Skin epidermis (tissue), 12 donors: ENCODE results near the gene ASIC1.
"Not testable (repeated sequence)": the region's sequence is repeated elsewhere in the genome, so short reads cannot be mapped to it uniquely, and the experiment has no call there.

Experiments
- H3K27ac ChIP-seq, 21 experiments: fragments of 200-600 bp; sonication (generic) in 11 of 21; one replicate each; pipeline ENCODE4 v1.5.0; 2020; ENCODE audit warnings: mild to moderate bottlenecking in 3 of 21, inconsistent platforms in 2 of 21, moderate library complexity in 2 of 21
- H3K4me3 ChIP-seq, 7 experiments: fragments of 200-600 bp; sonication (generic) in 2 of 7; one replicate each; pipeline ENCODE4 v1.5.0; 2020; ENCODE audit warnings: inconsistent platforms in 2 of 7, mild to moderate bottlenecking in 2 of 7, moderate library complexity in 1 of 7

The ASIC1 gene

DNA sequence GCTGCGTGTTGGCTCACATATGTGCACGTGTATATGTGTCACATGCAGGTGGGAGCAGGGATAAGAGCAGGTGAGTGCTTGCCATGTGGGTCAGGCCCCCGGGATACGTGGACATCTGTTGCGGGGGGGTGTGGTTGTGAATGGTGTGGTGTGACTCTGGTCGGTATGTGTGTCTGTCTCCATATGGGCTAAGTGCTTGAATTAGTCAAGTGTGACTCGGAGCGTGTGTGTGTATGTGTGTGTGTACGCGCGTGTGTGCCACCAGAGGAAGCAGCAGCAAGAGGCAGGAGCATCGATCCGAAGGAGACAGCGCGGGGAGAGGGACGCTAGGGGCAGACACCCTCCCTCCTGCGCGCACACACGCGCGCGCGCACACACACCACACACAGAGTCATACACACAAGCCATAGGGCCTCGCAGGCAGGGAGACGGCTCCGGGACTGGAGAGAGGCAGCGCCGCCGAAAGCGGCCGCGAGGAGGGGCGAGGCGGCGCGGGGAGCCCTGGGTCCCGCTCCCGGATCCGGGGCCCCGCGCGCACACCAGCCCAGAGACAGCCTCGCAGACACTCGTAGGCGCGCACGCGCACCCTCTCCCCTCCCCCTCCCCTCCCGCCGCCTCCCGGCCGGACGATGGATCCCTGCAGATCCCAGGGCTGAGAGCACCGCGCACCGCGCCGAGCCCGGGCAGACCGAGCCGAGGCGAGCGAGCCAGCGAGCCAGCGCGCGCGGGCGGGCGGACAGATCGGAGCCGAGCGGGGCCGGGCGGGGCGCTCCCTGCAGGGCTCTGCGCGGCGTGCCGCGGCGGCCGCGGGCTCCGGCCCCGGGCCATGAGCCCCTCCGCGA lies at the start of gene ASIC1:
TSS of gene ASIC1 (plus strand) at position 597 of the 842 bp plus-strand sequence. CDS start 1,171 bp downstream, outside the sequence.
- Histone ChIP-seq H3K4me3 (peak within 1 kb of the TSS; percentile 46 to 63 (median 56)), H3K27ac (peak within 1 kb of the TSS in 5 of 21 experiments; percentile 12 to 45 (median 27))

DNA sequence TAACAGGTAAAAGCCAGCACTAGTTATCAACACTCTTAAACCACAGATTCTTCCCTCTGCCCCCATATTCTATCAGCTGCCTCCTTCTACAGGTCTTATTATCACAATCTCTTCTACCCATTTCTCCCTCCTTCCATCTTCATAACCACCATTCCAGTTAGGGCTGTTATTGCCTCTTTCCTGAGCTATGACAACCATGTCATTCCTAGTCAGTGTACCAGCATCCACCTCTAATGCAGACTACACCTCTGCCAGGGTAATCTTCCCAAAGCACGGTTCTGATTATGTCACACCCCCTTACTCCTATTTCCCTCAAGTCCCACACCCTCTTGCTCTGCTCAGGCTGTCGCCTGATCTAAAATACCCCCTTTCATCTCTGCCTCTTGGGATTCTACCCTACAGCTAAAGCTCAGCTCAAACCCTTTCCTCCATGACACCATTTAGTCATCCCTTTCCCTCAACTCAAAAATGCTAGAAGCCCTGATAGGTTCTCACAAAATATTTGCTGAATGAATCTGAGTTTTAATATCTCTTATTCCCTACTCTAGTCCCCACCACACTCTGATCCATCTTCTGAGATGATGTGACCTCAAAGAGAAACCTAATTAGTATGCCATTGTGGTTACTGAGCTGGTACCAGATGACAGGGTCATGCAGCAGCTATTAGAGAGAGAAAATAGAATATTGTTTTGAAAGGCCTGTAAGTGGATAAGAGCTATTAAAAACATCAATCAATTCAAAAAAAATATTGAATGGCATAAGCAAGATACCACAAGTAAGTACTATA lies 43.8 kb upstream of the ASIC1 start:
- no peak overlapping the region for H3K4me3 ChIP-seq
- H3K27ac ChIP-seq, result no peak overlapping the region

DNA sequence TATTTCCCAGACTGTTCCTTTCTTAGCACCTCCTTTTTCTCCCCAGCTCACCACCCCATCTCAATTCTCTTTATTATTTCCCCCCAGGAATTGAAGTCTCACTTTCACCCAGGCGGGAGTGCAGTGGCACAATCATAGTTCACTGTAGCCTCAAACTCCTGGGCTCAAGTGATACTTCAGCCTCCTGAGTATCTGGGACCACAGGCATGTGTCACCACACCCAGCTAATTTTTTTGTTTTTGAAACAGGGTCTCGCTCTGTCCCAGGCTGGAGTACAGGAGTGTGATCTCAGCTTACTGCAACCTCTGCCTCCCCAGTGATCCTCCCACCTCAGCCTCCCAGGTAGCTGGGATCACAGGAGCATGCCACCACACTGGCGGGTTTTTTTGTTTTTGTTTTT lies 43.1 kb upstream of the ASIC1 start:
- H3K27ac ChIP-seq, result no peak overlapping the region

DNA sequence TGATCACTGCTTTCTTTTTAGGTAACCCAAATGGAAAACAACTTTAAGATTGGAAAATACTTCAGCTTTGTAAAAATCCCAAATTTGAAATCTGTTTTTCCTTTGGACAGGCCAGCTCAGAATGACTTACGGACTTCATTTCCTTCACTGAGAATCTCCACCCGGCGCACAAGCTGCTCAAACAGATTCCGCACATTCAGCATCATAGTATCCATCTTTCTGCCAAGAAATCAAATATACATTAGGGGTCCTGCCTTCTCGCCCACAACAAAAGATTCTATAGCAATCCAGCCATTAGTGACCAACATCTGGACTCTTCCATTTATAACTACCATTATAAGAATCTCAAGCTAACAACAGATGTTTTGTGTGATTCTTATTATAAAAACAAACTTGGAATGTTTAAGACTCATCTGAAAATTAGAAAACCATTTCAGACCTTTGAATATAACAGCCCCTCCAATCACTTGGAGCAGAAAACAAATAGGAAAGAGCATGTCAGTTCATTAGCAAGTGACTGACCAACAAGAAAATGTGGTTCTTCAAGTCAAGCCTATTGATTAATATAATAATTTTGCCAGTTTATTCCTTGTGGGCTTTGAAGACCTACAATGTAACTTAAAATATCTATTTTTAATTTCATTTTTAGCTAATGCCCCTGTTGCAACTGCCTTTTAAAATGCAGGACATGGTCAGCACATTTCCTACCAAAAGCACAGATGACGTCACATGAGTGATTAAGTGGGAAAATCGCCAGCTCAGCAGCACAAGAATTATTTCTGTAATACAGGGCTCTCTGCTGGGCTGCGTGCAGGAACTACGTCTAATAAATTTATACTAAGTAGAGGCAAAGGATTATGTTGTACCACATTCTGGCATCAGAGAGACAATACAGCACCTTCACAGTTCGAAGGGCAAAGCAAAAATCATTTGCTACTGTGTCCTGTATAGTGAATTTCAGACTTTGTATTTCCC lies 40.6 kb upstream of the ASIC1 start:
- Histone ChIP-seq H3K4me3 (no peak overlapping the region), H3K27ac (peak overlapping the region in 12 of 21 experiments; percentile 4 to 75 (median 37))

More for the DNA sequence above, 43.1 kb upstream of the ASIC1 start:
- no peak overlapping the region for H3K4me3 ChIP-seq

DNA sequence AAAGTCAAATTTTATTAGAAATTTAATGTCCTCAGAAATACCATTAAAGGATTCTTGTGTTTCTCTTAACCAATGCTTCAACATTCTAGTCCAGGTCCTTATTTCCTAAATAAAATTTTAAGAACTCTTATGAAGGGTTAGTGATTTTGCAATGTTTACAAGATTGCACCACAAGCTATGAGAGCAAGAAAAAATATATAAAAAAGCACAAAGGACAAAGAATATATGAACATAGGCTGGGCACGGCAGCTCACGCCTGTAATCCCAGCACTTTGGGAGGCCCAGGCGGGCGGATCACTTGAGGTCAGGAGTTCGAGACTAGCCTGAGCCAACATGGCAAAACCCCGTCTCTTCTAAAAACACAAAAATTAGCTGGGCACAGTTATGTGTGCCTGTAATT lies 39.8 kb upstream of the ASIC1 start:
- H3K4me3 ChIP-seq, result no peak overlapping the region
- peak overlapping the region in 8 of 21 experiments; percentile 7 to 75 (median 37) for H3K27ac ChIP-seq

DNA sequence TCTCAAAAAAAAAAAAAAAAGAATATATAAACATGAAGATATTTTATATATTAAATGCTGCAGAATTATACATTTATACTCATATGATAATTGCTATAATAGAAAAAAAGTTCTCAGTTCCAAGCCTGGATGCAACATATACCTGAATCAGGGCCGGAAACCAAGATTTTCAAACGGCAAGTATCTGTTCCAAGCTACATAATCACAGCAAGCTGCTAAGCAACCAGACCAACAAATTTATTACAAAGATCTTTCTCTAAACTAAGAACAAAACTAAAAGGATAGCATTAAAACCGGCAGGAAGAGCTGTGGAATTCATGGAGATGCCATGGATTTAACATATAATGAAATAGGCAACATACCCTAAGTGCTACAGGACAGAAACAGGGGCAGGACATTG lies 39.2 kb upstream of the ASIC1 start:
- Histone ChIP-seq H3K4me3 (no peak overlapping the region), H3K27ac (peak overlapping the region in 5 of 21 experiments; percentile 33 to 63 (median 37))

DNA sequence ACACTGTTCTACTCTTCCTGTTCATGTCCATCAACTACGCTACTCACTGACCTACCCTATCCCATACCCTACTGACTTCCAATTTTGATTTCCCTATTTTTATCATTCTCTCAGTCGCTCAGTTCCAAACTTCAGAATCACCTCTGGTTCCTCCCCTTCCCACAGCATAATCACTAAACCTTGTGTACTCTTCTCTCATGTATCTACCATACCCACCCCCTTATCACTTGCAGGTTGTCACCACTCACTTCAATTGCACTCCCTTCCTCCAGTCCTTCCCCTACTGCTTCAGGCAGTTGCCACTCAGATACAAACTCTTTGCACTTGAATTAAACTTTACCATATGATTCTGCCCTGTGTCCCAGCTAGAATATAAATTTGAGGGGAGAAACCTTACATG lies 38.4 kb upstream of the ASIC1 start:
- Histone ChIP-seq H3K4me3 (no peak overlapping the region), H3K27ac (no peak overlapping the region)

DNA sequence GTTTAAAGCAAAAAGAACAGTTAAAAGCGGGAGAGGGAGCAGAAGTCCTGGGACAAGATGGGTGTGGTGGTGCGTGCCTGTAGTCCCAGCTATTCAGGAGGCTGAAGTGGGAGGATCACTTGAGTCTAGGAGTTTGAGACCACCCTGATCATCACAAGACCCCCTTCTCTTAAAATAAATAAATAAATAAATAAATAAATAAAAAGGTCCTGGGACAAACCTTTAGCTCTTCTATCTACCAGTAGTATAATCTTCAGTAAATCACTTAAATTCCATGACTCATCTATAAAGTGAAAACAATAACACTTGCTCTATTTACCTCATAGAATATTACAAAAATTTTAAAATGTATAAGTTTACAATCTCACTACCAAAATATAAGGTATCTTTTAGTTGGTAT lies 37.9 kb upstream of the ASIC1 start:
- Histone ChIP-seq H3K4me3 (no peak overlapping the region), H3K27ac (no peak overlapping the region)

DNA sequence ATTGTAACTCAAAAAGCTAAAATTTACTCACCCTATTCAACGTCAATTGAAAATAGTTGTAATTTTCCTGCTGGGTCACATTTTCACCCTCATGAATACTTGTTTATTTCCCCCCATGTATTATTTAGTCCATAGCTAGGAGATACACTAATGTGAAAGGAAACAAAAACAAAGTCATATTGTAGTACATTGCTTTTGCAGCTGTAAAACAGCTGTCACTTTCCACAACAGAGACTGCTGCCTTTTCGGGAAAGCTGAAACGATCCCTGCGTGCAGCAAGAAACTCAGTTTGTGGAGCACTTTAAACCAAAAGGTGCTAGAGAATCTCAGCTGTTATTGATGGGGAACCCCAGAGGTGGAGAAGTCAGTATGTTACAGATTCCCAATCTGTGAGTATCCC lies 36.4 kb upstream of the ASIC1 start:
- H3K27ac ChIP-seq, result peak overlapping the region in 1 of 21 experiments; percentile 29

DNA sequence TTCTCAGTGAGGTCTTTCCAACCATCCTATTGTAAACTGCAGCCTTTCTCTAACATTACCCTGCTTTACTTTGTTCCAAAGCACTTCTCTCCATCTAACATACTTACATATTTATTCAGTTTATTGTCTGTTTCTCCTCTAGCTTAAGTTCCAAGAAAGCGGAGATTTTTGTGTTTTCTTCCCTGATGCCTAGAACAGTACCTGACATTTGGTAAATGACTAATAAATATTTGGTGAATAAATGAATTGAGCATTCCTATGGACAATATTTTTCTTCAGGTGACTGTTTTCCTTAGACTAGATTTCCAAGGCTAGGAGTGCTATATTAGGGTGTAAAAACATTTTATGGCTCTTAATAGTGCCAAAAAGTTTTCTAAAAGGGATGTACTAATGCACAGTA lies 34.5 kb upstream of the ASIC1 start:
- no peak overlapping the region for H3K4me3 ChIP-seq
- no peak overlapping the region for H3K27ac ChIP-seq

More for the DNA sequence above, 36.4 kb upstream of the ASIC1 start:
- no peak overlapping the region for H3K4me3 ChIP-seq

DNA sequence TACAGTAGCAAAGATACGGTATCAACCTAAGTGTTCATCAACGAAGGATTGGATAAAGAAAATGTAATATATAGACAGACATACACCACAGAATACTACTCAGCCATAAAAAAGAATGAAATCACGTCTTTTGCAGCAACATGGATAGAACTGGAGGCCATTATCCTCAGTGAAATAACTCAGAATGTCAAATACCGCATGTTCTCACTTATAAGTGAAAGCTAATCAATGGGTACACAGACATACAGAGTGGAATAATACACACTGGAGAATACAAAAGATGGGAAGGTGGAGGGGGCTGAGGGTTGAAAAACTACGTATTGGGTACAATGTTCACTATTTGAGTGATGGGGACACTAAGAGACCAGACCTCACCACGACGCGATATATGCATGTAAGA lies 33.2 kb upstream of the ASIC1 start:
- H3K27ac ChIP-seq, result no peak overlapping the region
- peak overlapping the region in 4 of 7 experiments; percentile 58 to 89 (median 72) for H3K4me3 ChIP-seq

DNA sequence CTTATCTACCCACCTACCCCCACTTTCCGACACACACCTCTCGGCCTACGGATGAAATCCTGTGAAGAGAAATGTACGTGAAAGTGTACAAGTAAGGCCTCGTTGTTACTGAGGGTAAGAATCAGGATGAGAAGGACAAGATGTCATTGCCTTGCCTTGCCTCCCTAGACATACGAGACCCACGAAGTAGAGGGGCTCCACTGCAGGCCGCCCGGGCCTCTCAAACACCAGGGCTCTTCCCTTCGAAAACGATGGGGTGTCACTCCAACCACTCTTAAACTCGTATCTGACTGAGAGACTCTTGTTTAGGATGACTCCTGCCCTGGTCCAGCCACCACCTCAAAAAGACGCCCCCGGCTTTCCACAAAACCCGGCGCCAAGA lies 32.6 kb upstream of the ASIC1 start:
- Histone ChIP-seq H3K27ac (peak overlapping the region in 20 of 21 experiments; percentile 4 to 83 (median 66)), H3K4me3 (peak overlapping the region; percentile 58 to 89 (median 78))

DNA sequence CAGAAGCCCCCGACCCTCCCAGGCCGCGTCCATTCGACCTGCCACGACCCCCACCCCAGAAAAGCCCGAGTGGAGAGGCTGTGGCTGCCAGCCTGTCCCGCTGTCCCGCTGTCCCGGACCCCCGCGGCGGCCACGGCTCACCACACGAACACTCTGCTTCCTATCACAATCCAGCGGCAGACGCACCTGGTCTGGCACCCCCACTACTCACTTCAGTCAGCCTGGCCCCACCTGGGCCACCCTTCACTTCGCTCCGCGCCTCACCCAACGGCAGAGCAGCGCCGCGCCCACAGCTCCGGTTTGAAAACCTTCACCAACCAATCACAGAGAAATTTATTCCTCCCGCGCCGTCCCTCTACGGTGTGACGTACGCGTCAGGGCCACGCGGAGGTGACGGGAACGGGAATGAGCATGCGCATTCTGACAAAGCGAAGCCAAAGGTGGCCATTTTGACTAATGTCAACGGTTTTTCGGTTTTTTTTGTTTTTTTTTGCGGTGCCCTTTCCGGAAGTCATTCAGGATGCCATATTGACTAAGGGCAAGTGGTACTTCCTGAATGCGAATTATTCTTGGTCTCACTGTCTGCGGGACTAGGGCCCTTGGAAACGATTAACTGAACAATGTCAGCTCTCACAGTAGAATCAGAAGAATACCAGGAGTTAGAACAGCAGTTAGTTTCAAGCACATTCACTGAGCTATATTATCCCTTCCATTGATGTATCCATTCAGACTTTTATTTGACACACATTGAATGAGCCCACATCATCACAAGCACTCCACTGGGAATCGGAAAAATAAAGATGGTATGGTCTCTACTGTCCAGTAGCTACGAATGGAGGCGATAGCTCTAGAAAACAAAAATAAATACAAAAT lies 32.0 kb upstream of the ASIC1 start, which contains the start of gene RACGAP1:
TSS of gene RACGAP1 (minus strand) at position 308 of the 873 bp plus-strand sequence. CDS start 8,779 bp downstream, outside the sequence.
- H3K27ac ChIP-seq, result peak within 1 kb of the TSS; percentile 4 to 83 (median 66)
- H3K4me3 ChIP-seq, result peak within 1 kb of the TSS; percentile 58 to 89 (median 78)

DNA sequence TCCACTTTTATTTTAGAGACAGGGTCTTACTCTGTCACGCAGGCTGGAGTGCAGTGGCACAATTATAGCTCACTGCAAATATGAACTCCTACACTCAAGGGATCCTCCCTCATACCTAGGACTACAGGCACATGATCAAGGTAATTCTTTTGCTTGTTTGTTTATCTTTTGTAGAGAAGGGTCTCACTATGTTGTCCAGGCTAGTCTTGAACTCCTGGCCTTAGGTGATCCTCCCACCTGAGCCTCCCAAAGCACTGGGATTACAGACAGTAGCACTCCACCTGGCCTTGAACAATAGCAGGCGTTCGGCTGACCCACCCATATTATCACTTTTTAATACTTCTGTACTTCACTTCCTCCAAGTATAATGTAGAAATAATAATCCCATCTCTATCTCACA lies 30.7 kb upstream of the ASIC1 start:
- H3K27ac ChIP-seq, result no peak overlapping the region

DNA sequence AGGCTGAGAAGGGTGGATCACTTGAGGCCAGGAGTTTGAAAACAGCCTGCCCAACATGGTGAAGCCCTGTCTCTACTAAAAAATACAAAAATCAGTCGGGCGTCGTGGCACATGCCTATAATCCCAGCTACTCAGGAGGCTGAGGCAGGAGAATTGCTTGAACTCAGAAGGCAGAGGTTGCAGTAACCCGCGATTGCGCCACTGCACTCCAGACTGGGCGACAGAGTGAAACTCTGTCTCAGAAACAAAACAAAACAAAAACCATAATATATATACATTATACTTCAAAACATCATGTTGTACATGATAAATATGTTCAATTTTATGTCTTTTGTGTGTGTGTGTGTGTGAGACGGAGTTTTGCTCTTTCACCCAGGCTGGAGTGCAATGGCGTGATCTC lies 26.9 kb upstream of the ASIC1 start:
- not testable (repeated sequence) for H3K4me3 ChIP-seq, H3K27ac ChIP-seq

More for the DNA sequence above, 30.7 kb upstream of the ASIC1 start:
- H3K4me3 ChIP-seq, result no peak overlapping the region

DNA sequence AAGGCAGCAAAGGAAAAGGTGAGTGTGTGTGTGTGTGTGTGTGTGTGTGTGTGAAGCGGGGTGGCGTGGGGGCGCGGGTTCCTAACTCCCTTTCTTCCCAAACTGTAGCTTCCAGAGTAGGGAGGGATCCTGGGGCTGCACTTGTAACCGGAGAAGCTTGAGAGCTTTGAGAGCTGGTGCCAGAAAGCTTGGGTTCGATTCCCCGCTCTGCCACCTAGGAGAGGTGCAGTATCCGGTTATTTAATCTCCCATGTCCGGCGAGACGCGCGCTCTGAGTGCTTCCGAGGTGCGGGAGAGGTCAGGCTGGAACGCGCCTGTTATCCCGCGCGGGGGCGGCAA lies 24.9 kb upstream of the ASIC1 start:
- peak overlapping the region in 16 of 21 experiments; percentile 4 to 78 (median 53) for H3K27ac ChIP-seq
- peak overlapping the region; percentile 14 to 37 (median 27) for H3K4me3 ChIP-seq

DNA sequence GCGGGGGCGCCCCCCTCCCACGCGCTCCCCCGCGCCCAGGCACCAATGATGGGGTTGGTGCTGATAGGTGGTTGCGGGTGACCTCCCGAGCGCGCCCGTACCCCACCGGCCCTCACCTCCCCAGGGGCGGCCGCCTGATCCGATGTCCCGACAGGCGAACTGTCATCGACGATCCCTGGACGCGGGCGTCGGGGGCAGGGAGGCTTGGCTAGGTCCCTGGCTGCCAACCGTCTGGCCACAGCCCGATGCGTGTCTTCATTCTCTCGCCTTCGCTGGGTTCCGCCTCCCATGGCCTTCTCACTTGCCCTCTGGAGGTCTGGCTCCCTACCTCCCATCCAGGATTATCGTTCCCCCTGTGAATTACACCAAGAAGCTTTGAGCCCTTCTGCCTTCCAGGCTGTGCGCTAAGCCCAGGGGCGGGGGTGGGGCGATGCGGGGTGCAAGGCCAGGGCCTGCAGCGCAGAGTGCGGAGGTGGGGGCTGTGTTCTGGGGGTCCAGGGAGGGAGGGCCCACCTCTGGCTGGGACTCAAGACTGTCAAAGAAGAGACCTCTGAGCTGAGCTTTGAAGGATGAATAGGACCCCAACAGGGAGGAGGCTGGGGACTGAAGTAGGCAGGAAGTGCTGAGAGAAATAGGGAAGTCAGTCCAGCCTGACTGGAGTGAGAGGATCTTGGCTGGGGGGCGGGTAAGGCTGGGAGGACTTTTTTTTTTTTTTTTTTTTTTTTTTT lies 24.4 kb upstream of the ASIC1 start:
- peak overlapping the region; percentile 14 to 37 (median 27) for H3K4me3 ChIP-seq
- H3K27ac ChIP-seq, result peak overlapping the region in 16 of 21 experiments; percentile 4 to 78 (median 53)

DNA sequence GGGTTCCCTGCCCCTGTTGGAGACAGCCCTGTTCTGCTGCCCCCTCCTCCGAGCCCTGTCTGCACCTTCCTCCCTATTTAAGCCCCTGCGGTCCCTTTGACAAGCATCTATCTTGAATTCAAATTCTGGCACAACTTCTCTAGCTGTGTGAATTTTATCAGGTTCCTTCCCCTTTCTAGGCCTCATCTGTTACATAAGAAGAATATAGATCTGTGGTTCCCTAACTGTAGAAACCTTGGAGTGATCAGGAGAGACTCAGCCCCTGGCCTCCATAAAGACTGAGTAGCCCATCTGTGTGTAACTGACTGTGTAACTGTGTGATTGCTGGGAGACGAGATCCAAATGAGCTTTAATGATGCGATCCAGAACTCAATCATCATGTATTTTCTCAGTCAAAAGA lies 19.1 kb upstream of the ASIC1 start:
- Histone ChIP-seq H3K4me3 (no peak overlapping the region), H3K27ac (no peak overlapping the region)
